ENCODE results near the gene GULP1. TPM values are rescaled to one million over a fixed set of nuclear protein-coding genes. Genes with fewer than 3 reads are reported as not detected.

Gene GULP1
- total RNA-seq, 4 donors from 2014 or later, result 13.4 to 20.0 (median 17.3) TPM

- H3K4me3 ChIP-seq (ENCODE audit: low read depth, poor library complexity, severe bottlenecking), result no peak overlapping the region
- DNase-seq (ENCODE audit: low spot score in 2 of 2), result no peak
- intact Hi-C loops (cut with DNase I; ENCODE audit: low total_unique reads), result no loop called here
- WGBS, 2 donors, result 61 to 68% methylated on average over 1 of the region's 1 CpG
- TF ChIP-seq POLR2A (IDR thresholded peaks at IDR 0.05), result no peak
- no peak for TF ChIP-seq CTCF (IDR thresholded peaks at IDR 0.05)
These were observed 343.0 kb downstream of the GULP1 start for GRCh38 chr2:188634656-188635055.

MicroRNA genes within 50 kb of the gene (microRNA counts, 767-probe panel; counts per million panel counts)
- microRNA hsa-miR-561-3p, result 0 to 358 counts per million in 2 donors

Small RNA genes within 50 kb of the gene (microRNA-seq; reads per million reads assigned to microRNA genes)
- gene MIR561 (ENCODE audit: borderline number of aligned reads in 1 of 2, borderline replicate concordance in 2 of 2), result 0 to 0.68 reads per million in 2 donors
